NCI-H128 (cell line): ENCODE data around the gene APOLD1.
"Not testable (repeated sequence)": the region's sequence is repeated elsewhere in the genome, so short reads cannot be mapped to it uniquely, and the experiment has no call there.

Experiments used
- DNase-seq: peaks from one replicate; lab custom pipeline; 2025; ENCODE audit not compliant: unreplicated experiment; lab: John Stamatoyannopoulos, UW

APOLD1 gene

DNA sequence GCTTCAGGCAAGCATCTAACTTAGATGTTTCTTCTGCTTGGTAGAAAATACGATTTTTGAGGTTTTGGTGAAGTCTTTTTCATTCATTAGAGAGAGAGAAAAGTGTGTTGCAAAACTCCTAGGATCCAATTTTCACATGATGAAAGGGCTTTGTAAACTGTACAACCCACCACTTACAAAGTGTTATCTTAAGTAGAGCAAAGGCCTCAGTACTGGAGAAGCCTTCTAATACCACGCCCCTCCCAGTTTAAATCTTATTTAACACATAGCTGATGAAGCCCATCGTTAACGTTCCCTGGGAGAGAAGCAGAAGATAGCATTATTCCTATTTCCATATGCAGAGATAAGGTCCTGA lies 869 bp downstream of the APOLD1 start:
- DNase-seq, result no peak

DNA sequence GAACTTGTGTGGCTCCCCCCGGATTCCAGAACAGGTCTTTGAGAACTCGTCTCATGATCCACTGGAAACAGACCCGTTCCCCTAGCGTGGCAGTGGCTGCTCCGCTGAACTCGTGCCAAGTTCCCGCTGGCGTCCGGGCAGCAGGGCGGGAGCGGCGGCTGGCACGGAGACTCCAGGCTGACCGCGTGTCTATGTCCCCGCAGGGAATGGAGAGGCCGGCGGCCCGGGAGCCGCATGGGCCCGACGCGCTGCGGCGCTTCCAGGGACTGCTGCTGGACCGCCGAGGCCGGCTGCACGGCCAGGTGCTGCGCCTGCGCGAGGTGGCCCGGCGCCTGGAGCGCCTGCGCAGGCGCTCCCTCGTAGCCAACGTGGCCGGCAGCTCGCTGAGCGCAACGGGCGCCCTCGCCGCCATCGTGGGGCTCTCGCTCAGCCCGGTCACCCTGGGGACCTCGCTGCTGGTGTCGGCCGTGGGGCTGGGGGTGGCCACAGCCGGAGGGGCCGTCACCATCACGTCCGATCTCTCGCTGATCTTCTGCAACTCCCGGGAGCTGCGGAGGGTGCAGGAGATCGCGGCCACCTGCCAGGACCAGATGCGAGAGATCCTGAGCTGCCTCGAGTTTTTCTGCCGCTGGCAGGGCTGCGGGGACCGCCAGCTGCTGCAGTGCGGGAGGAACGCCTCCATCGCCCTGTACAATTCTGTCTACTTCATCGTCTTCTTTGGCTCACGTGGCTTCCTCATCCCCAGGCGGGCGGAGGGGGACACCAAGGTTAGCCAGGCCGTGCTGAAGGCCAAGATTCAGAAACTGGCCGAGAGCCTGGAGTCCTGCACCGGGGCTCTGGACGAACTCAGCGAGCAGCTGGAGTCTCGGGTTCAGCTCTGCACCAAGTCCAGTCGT lies 1.5 kb downstream of the APOLD1 start:
- peak; percentile 55 for DNase-seq

DNA sequence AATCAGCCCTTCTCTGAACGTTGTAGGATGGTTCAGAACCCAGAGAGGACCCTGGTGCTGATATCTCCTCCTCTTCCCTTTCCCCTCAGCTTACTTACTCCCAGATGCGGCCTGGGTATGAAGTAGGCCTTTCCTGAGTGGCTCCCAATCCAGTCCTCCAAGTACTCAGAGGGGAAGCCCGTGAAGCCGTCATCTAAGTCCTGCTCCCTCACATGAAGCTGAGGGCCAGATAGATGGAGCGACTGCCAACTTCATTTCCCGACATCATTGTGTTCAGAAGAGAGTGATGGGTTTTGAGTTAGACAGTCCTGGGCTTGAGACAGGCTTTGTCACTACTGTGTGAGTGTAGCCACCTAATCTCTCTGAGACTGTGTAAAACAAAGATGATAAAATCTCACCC lies 2.7 kb downstream of the APOLD1 start:
- no peak for DNase-seq

DNA sequence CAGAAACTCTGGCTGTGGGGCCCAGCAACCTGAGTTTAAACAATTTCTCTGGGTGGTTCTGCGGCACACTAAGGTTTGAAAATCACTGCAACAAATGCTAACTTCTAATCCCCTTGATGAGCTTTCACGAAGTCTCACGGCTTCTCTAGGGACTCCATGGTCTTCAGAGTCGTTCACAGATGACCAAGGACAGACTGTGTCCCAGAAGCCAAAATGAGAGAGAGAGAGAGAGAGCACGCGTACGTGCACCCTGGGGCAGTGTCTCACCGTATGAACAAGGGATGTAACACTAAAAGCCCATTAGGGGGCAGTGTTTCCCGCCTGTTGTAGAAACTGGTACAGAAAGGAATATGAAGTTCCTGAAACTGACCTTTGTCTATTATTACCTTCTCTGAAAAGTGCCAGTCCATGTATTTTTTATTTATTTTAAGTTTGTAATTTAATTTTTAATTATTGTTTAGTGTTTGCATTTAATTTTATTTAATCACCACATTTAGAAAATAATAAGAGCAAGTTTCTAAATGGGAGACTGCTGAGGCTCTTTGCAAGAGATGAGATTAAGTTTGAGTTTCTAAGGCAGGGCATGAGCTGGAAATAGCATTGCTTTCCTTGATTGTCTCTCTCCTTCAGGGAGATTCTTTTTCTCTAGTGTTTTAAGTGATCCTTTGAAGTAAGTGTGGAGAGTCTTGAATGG lies 3.4 kb downstream of the APOLD1 start:
- peak; percentile 73 for DNase-seq

DNA sequence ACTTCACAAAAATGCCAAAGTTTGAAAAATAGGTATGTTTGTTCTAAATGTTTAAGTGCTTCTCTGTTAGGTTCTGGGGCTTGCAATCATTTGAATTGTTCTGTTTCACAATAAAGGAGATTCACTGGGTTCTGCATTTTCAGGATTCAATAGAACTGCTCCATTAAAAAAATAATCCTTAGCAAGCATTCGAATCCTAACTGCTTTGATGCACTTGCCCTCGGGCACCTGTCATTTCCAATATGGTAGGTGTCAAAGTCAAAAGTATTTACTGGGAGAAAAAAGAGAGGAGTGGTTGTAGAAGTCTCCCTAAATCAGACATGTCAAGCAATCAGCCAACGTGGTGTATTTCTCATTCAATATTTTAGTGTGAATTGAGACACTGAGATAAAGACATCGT lies 5.5 kb downstream of the APOLD1 start:
- no peak for DNase-seq

DNA sequence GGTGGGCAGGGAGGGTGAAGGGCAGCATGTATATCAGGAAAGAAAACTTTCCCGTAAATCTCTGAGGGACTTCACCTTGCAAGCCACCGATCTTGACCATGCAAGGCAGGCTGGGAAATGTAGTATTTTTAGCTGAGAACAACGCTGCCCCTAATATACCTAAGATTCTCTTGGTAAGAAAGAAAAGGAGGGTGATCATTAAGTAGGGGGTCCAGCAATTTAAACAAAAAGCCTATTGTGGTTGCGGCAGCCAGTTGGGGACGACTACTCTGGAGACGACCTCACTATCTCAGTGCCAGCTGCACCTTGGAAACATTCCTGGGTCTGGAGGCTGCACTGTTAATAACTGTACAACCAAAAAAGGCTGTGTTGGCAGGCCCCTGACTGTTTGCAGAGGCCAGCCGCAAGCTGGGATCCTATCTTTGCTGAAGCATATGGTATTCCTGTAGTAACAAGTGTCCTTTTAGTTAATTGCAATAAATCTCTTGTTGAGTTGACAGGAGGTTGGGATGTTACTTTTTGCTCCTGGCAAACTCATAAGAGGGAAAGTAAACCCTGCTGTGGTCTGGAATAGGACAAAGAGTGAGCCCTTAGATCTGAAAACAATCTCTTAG lies 6.4 kb downstream of the APOLD1 start:
- DNase-seq, result peak; percentile 49

DNA sequence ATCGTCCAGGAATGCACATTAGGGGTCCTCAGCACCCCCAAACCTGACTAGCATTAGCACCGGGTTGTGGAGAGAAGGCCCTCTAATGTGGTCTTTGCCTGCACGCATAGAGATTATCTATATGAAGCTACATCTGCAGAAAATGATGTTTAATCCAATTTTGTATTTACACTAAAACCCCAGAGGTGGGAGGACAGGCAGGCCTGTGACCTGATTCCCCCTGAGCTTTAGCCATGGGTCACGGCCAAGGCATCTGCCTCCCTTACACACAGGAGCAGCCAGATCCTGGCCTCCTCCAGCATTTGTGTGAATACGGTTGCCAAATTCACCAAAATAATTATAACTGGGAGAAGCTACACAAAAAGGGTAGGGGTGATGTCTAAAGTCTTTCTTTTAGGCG lies 7.0 kb downstream of the APOLD1 start:
- no peak for DNase-seq

DNA sequence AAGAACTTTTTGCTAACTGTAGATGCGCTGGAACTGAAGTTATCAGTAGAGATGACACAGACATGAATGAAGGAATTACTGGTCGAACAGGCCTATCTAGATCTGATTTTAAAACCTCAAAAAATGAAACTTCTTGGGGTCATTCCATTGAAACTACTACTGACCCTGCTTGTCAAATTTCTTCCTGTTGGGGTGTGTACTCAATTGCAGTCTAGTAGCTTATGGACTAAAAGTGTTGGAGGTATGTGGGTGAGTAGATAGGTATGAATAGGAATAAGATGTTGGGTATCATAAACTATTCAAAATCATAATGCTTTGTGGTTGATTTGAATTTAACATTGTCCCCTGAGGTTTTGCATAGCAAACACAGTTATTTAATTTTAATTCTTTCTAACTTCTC lies 9.2 kb downstream of the APOLD1 start:
- DNase-seq, result no peak

DNA sequence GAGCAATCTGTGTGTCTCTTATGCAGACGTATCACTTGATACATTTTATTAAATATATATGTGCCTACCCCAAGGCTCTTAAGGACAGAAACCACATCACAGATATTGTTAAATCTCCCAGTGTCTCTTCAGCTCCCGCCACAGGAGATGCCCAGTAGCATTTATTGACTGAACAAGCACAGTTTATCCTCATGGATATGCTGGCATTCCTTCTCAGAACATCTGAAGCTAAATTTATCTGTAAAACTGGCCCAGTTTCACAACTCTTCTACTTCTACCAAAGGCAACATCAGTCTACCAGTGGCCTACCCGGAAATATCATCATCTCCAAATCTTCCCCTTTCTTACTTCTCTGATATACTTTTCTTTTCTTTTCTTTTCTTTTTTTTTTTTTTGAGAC lies 10.7 kb downstream of the APOLD1 start:
- no peak for DNase-seq

DNA sequence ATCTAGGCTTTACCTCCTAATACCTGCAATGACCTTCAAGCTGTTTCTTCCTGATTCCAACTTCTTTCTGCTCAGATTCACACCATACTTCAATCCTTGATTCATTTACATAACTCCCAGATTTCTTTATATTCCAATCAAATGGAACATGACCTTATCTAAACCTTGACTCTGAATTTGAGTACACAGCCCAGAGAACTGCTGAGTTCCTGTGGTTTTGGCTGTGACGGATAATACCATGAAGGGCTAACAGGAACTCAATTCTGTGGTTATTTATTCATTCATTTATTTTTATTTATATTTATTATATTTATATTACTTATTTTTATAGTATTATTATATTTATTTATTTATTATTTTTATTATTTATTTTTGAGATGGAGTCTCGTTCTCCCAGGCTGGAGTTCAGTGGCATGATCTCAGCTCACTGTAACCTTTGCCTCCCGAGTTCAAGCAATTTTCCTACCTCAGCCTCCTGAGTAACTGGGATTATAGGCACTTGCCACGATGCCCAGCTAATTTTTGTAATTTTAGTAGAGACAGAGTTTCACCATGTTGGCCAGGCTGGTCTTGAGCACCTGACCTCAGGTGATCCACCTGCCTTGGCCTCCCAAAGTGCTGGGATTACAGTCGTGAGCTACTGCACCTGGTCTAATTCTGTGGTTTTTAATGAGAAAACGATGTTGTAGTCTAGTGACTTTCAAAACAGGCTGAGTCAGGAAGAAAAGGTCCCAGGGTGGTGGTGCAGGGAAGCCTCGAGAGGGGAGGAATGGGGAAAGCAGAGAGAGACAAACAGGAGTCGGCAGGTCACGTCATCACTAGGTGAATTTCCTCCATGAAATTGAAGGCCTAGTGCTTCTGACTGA lies 11.7 kb downstream of the APOLD1 start:
- DNase-seq, result no peak

DNA sequence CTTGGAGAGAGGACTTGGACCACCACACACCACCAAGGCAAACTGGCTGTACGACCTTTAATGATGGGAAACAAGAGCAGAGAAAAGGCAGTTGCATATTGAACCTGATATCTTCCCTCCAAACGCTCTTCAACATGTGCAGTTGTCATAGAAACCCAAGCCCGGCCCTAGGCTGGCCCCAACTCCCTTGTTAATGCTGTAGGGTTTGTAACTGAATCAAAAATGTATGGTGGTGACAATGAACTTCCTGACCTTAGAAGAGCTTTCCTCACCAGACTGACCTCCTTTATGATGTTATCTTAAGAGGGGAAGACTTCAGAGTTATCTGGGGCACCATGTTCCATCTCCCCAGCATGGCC lies 12.3 kb downstream of the APOLD1 start:
- no peak for DNase-seq

DNA sequence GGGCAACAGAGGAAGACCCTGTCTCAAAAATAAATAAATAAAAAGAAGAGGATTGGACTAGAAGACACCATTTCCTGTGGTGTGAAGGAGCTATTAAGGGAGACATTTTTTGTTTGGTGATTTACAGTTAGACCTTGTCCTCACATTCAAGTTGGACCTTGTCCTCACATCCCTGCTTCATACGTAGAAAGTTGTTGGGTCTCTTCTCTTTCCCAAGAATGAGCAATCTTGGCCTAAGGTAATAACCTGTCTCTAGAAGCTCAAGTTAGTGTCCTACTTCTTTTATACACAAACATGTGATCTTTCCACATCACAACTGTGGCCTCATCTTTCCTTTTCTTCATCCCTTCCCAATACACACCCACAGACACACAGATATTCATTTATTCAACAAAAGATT lies 13.0 kb downstream of the APOLD1 start:
- DNase-seq, result no peak

DNA sequence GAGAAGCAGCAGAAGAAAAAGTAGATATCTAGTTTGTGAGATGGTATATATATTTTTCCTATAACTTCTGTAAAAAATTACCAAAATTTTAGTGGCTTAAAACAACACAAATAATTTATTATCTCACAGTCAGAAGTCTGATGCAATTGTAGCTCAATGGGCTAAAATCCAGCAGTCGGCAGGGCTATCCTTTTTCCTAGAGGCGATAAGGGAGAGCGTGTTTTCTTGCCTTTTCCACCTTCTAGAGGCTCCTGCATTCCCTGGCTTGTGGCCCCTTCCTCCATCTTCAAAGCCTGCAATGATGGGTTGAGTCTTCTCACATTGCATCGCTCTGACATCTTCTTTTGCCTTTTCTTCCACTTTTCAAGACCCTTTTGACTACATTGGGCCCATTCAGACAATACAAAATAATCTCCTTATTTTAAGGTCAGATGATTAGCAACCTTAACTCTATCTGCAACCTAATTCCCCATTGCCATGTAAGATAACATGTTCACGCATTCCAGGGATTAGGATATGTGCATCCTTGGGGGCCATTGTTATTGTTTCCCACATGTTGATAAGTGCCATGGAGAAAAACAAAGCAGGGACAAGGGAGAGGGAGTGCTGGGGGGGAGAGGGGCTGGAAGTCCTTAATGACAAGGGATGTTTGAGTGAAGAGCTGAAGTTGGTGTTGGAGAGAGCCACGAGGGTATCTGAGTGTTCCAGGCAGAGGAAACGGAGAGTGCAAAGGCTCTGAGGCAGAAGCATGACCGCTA lies 13.9 kb downstream of the APOLD1 start:
- DNase-seq, result no peak

DNA sequence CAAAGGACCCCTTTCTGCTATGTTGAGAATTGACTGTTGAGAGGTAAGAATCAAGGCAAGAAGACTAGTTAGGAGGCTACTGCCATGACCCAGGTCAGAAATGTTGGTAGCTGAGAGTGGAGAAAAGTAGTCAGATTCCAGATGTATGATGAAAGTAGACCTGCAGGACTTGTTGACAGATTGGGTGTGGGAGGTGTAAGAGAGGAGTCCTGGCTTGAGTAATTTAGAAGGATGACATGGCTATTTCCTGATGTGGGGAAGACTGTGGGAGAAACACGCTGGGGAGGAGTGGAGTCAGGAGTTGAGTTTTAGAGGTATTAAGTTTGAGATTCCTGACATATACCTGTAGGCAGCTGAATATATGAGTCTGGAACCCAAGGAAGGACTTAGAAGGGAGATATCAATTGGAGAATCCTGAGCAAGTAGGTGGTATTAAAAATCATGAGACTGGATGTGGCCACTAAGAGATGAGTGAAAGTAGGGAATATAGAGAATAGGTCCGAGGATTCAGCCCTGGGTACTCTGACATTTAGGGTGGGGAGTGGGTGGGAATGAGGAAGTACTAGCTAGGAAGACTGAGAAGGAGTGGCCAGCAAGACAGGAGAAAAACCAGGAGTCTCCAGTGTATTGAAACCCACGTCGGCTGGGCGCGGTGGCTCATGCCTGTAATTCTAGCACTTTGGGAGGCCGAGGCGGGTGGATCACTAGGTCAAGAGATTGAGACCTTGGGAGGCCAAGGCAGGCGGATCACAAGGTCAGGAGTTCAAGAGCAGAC lies 15.1 kb downstream of the APOLD1 start:
- no peak for DNase-seq

DNA sequence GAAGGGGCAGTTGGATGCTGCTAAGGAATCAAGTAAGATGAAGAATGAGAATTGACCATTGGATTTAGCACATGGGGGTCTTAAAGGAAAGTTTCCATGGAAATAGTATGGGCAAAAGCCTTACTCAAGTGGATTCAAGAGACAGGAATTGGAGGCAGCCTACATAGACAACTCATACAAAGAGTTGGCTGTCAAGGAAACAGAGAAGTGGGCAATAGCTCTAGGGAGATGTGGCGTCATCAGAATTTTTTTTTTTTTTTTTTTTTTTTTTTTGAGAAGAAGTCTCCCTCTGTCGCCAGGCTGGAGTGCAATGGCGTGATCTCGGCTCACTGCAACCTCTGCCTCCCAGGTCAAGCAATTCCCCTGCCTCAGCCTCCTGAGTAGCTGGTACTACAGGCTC lies 16.2 kb downstream of the APOLD1 start:
- DNase-seq, result not testable (repeated sequence)

DNA sequence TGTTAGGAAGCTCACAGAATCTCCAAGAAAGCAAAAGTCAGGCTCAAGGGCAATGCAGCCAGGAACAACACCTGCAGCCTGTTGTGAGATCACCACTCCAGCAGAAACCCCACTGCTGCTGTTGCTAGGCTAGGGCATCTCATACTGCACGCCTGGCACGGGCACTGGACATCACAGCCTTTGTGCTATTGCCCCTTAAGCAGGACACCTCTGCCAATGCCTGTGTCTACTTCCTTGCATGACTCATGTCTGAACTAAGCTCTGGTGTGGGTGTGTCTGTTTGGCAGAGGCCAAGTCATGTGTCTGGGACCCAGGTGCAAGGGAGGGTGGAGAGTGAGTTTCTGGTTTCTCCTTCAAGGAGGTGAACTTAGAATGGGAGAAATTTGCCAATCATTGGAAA lies 17.7 kb downstream of the APOLD1 start:
- DNase-seq, result no peak

DNA sequence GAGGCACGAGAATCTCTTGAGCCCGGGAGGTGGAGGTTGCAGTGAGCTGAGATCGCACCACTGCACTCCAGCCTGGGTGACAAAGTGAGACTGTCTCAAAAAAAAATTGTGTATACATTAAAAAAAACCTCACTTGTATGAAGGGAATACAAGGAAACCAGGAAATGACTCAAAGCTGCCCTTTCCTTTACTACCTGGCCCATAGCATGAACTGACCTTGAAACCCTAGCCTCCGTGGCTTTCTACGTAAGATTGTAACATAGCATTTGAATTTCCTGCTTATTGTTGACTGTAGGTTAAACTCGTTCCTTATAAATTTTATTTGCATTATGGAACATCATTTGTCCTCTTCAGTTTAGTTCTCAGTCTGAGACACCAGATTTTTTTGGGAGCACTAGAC lies 18.6 kb downstream of the APOLD1 start:
- no peak for DNase-seq

DNA sequence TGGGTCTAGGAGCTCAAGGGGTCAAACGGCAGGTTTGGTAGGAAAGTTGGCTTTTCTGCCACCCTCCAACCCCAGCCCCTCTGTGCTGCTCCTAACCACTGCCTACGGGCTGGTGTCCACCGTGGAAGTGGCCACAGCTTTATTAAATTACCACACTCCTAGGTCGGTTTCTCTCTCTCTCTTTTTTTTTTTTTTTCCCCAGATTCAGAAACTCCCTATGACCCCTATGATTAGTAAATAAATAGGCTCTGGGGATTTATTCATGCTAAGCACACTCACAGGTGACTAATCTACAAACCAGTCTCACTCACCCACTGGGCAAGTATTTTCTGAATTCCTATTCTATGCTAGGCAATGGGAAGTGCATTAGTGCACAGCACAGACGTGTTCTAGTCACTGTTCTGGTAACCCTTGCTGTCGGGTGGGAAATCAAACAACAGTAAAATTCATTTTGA lies 19.0 kb downstream of the APOLD1 start:
- DNase-seq, result no peak

DNA sequence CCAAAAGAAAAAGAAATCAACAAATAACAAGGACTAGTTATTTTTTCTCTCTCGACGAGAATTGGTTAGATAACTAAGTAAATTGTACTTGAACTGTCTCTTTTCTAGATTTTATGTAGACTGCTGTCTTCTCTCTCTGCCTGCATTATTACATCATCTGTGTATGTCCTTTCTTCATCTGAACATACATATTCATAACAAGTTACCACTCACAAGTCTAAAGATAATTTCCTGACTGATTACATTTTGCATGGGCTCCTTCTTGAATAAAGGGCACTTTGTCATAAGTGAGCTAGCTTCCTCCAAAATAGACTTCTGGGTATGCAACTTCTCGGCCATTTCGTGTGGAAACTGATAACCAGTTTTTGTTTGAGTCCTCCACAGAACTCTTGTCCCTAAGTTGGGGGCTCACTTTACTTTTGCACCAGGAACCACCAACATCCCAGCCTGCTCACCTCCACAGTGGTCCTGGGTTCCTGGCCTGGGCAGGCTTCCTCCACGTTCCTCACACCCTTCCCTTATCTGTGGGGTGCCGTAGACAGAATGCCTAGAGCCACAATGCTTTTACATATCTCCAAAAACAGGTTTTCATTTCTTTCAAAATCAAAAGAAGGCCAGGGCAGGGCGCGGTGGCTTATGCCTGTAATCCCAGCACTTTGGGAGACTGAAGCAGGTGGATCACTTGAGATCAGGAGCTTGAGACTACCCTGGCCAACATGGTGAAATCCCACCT lies 21.5 kb downstream of the APOLD1 start:
- no peak for DNase-seq
